Measurements from ENCODE around the gene C1orf174.

GRCh38 chr1:3851292-3851691 lies 48.8 kb downstream of the C1orf174 start:
- TF ChIP-seq CTCF (IDR thresholded peaks at IDR 0.05): no peak
- no peak for TF ChIP-seq POLR2A (IDR thresholded peaks at IDR 0.05)
